Tibial nerve (tissue), 4 donors: ENCODE measurements around the gene RELN. TPM values are rescaled to one million over a fixed set of nuclear protein-coding genes. Genes with fewer than 3 reads are reported as not detected.

ENCODE experiments used
- DNase-seq, 2 donors: peaks; one replicate each; pipeline ENCODE4 v3.0.0-alpha.2; 2019; ENCODE audit warnings: low spot score in 2 of 2
- H3K27ac ChIP-seq, 4 donors: fragments of 200-600 bp; sonication (generic) in 3 of 4; one replicate each; pipeline ENCODE4 v1.5.1; 2017 to 2019; ENCODE audit warnings: mild to moderate bottlenecking in 1 of 4
- H3K27me3 ChIP-seq, 2 donors: fragments of 200-600 bp; sonication (generic) in 1 of 2; one replicate each; pipeline versions ENCODE4 v1.5.1 to v1.6.0; 2017 to 2019
- H3K36me3 ChIP-seq, 3 donors: fragments of 200-600 bp; sonication (generic); one replicate each; pipeline ENCODE4 v1.5.1; 2018 to 2019
- H3K4me1 ChIP-seq, 4 donors: fragments of 200-600 bp; sonication (generic) in 3 of 4; one replicate each; pipeline ENCODE4 v1.5.1; 2017 to 2019
- H3K4me3 ChIP-seq, 4 donors: fragments of 200-600 bp; sonication (generic) in 3 of 4; one replicate each; pipeline ENCODE4 v1.5.1; 2017 to 2019; ENCODE audit warnings: mild to moderate bottlenecking in 1 of 4, moderate library complexity in 1 of 4
- H3K9me3 ChIP-seq, 4 donors: fragments of 200-600 bp; sonication (generic) in 3 of 4; one replicate each; pipeline ENCODE4 v1.5.1; 2017 to 2019
- EP300 ChIP-seq, 2 donors: sonication (generic); formaldehyde crosslinking; IDR thresholded peaks; one replicate each; pipeline ENCODE4 v1.6.1; 2017; ENCODE audit warnings: antibody characterized with exemption in 2 of 2, mild to moderate bottlenecking in 1 of 2
- POLR2A ChIP-seq, 2 donors: fragments of 450-650 bp; IDR thresholded peaks; one replicate each; pipeline ENCODE4 v1.6.1; 2017; ENCODE audit warnings: antibody characterized with exemption in 2 of 2, mild to moderate bottlenecking in 2 of 2, moderate library complexity in 2 of 2
- WGBS, 2 donors: methylation state at CpG; one replicate each; pipeline ENCODE4 v1.1.5; 2018; 5-methylcytosine and 5-hydroxymethylcytosine counted together
- total RNA-seq, 4 donors: library from RNA; depleted of rRNA; stranded (reverse); fragments of >200 nt; gene quantifications; one replicate each; pipeline ENCODE4 v1.1.0, GENCODE V29; 2016
- TF ChIP-seq, protein P1 (sequence below), 5 experiments: fragments of 200-600 bp in 3 of 5; fragments of 450-650 bp in 2 of 5; sonication (generic) in 3 of 5; IDR thresholded peaks; one replicate each; pipeline ENCODE4 v1.5.1; 2016 to 2019; ENCODE audit warnings: antibody characterized with exemption in 5 of 5, mild to moderate bottlenecking in 3 of 5, moderate library complexity in 2 of 5

The RELN gene
- total RNA-seq, 4 donors from 2014 or later, result 80.4 to 117 (median 102) TPM

- peaks cover 0 to 25% (median 0%) of the 10 kb centered on the region in 3 donors for H3K36me3 ChIP-seq
- no peak for TF ChIP-seq EP300 (IDR thresholded peaks at IDR 0.05)
- TF ChIP-seq POLR2A (IDR thresholded peaks at IDR 0.05), result no peak
- TF ChIP-seq, protein P1, sequence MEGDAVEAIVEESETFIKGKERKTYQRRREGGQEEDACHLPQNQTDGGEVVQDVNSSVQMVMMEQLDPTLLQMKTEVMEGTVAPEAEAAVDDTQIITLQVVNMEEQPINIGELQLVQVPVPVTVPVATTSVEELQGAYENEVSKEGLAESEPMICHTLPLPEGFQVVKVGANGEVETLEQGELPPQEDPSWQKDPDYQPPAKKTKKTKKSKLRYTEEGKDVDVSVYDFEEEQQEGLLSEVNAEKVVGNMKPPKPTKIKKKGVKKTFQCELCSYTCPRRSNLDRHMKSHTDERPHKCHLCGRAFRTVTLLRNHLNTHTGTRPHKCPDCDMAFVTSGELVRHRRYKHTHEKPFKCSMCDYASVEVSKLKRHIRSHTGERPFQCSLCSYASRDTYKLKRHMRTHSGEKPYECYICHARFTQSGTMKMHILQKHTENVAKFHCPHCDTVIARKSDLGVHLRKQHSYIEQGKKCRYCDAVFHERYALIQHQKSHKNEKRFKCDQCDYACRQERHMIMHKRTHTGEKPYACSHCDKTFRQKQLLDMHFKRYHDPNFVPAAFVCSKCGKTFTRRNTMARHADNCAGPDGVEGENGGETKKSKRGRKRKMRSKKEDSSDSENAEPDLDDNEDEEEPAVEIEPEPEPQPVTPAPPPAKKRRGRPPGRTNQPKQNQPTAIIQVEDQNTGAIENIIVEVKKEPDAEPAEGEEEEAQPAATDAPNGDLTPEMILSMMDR (IDR thresholded peaks at IDR 0.05), result no peak
- H3K9me3 ChIP-seq, result no peaks in the 10 kb centered on the region
- no peak overlapping the region for H3K27ac ChIP-seq
- DNase-seq, result no peak
- no peaks in the 10 kb centered on the region for H3K27me3 ChIP-seq
- WGBS, 2 donors, result 61 to 72% methylated on average over 2 of the region's 2 CpGs
- no peaks in the 10 kb centered on the region for H3K4me1 ChIP-seq
- H3K4me3 ChIP-seq, result no peak overlapping the region
These were observed 508.7 kb downstream of the RELN start for GRCh38 chr7:103480771-103481170.

DNA sequence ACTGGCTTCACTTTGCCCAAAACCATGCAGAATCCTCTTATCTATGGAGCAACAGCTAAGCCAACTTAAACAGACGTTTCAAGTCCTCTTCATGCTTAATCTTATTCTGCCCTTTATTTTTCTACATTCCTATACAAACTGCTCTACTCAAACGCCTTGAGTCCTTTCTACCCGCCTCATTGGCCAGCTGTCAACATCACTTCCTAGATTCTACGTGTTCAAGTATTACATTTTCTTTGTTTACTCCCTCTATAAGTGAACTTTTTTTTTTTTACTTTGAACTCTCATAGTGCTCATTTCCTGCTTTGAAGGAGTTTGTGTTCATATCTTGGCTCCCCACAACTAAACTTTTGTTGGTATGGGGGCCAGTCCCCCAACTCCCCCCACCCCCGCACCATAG is 514.5 kb downstream of the RELN start:
- H3K4me1 ChIP-seq, result no peaks in the 10 kb centered on the region
- no peaks in the 10 kb centered on the region for H3K27me3 ChIP-seq
- TF ChIP-seq POLR2A (IDR thresholded peaks at IDR 0.05) (no peak), EP300 (IDR thresholded peaks at IDR 0.05) (no peak)
- TF ChIP-seq, protein P1 (IDR thresholded peaks at IDR 0.05), result no peak
- no peak overlapping the region for H3K4me3 ChIP-seq
- no peaks in the 10 kb centered on the region for H3K36me3 ChIP-seq
- H3K9me3 ChIP-seq, result no peaks in the 10 kb centered on the region
- 20 to 26% methylated on average over 5 of the region's 5 CpGs for WGBS, 2 donors
- no peak overlapping the region for H3K27ac ChIP-seq
- no peak for DNase-seq

DNA sequence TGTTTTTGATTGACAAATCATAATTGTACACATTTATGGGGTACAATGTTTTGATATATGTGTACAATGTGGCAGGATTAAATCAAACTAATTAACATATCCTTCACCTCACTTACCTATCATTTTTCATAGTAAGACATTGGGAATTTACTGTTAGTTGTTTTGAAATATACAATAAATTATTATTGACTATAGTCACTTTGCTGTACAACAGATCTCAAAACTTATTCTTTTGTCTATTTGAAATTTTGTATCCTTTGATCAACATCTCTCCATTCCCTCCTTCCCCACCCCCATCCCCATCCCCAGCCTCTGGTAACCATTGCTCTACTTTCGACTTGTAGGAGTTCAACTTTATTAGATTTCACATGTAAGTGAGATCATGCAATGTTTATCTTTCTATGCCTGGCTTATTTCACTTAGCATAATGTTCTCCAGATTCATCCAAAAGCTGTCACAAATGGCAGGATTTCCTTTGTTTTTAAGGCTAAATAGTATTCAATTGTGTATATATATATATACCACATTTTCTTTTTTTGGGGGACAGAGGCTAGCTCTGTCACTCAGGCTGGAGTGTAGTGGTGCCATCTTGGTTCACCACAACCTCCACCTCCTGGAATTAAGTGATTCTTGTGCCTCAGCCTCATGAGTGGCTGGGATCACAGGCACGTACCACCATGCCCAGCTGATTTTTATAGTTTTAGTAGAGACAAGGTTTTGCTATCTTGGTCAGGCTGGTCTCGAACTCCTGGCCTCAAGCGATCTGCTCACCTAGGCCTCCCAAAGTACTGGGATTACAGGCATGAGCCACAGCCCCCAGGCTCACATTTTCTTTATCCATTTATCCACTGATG is 520.1 kb downstream of the RELN start:
- DNase-seq, result no peak
- no peak overlapping the region for H3K4me3 ChIP-seq
- WGBS, 2 donors, result 87 to 88% methylated on average over 4 of the region's 4 CpGs
- no peak overlapping the region for H3K27ac ChIP-seq
- no peaks in the 10 kb centered on the region for H3K27me3 ChIP-seq
- no peaks in the 10 kb centered on the region for H3K4me1 ChIP-seq
- TF ChIP-seq, protein P1 (IDR thresholded peaks at IDR 0.05), result no peak
- TF ChIP-seq EP300 (IDR thresholded peaks at IDR 0.05) (no peak), POLR2A (IDR thresholded peaks at IDR 0.05) (no peak)
- H3K9me3 ChIP-seq, result no peaks in the 10 kb centered on the region
- H3K36me3 ChIP-seq, result no peaks in the 10 kb centered on the region

- Histone ChIP-seq H3K27me3 (no peaks in the 10 kb centered on the region), H3K4me1 (no peaks in the 10 kb centered on the region), H3K9me3 (peaks cover 0 to 4% (median 0%) of the 10 kb centered on the region in 4 donors), H3K36me3 (no peaks in the 10 kb centered on the region), H3K27ac (no peak overlapping the region), H3K4me3 (no peak overlapping the region)
- TF ChIP-seq, protein P1 (IDR thresholded peaks at IDR 0.05), result no peak
- TF ChIP-seq EP300 (IDR thresholded peaks at IDR 0.05) (no peak), POLR2A (IDR thresholded peaks at IDR 0.05) (no peak)
- 52 to 55% methylated on average over 3 of the region's 3 CpGs for WGBS, 2 donors
- no peak for DNase-seq
These were observed 522.6 kb downstream of the RELN start for GRCh38 chr7:103466814-103467213.

GRCh38 chr7:103462358-103462757 is 527.1 kb downstream of the RELN start:
- TF ChIP-seq POLR2A (IDR thresholded peaks at IDR 0.05), result no peak
- no peak for TF ChIP-seq EP300 (IDR thresholded peaks at IDR 0.05)
- TF ChIP-seq, protein P1 (IDR thresholded peaks at IDR 0.05), result no peak
- 78 to 81% methylated on average over 7 of the region's 7 CpGs for WGBS, 2 donors
- DNase-seq, result no peak
- Histone ChIP-seq H3K4me1 (no peaks in the 10 kb centered on the region), H3K9me3 (peaks cover 0 to 15% (median 0%) of the 10 kb centered on the region in 4 donors), H3K36me3 (no peaks in the 10 kb centered on the region), H3K4me3 (no peak overlapping the region), H3K27me3 (no peaks in the 10 kb centered on the region), H3K27ac (no peak overlapping the region)
